Panc1 (cell line): ENCODE results near the gene MSH3.

Experiments
- CTCF ChIP-seq: fragments of 450-650 bp; IDR thresholded peaks from 2 replicates; pipeline ENCODE4 v1.5.1; 2017; ENCODE audit warnings: mild to moderate bottlenecking
- POLR2AphosphoS5 ChIP-seq: IDR thresholded peaks from 2 replicates; pipeline ENCODE4 v1.6.1; 2012; ENCODE audit warnings: mild to moderate bottlenecking, low read depth, low read length, moderate library complexity
- SIN3A ChIP-seq: IDR thresholded peaks from 2 replicates; pipeline ENCODE4 v1.6.1; 2012; ENCODE audit warnings: low read depth, mild to moderate bottlenecking, low read length, moderate library complexity, borderline replicate concordance; ENCODE audit not compliant: insufficient read depth
- TCF7L2 ChIP-seq: IDR thresholded peaks from 2 replicates; pipeline ENCODE4 v1.6.1; 2011; ENCODE audit warnings: mild to moderate bottlenecking, low read depth, low read length, inconsistent platforms
- TF ChIP-seq, protein P1 (sequence below), 2 experiments: IDR thresholded peaks; 2 replicates each; pipeline ENCODE4 v1.6.1; 2011 to 2012; ENCODE audit warnings: low read depth in 2 of 2, control low read depth in 1 of 2, low read length in 1 of 2, mild to moderate bottlenecking in 1 of 2, moderate library complexity in 1 of 2; ENCODE audit not compliant: insufficient read depth in 1 of 2

- TF ChIP-seq CTCF: no peak
- TF ChIP-seq, protein P1, sequence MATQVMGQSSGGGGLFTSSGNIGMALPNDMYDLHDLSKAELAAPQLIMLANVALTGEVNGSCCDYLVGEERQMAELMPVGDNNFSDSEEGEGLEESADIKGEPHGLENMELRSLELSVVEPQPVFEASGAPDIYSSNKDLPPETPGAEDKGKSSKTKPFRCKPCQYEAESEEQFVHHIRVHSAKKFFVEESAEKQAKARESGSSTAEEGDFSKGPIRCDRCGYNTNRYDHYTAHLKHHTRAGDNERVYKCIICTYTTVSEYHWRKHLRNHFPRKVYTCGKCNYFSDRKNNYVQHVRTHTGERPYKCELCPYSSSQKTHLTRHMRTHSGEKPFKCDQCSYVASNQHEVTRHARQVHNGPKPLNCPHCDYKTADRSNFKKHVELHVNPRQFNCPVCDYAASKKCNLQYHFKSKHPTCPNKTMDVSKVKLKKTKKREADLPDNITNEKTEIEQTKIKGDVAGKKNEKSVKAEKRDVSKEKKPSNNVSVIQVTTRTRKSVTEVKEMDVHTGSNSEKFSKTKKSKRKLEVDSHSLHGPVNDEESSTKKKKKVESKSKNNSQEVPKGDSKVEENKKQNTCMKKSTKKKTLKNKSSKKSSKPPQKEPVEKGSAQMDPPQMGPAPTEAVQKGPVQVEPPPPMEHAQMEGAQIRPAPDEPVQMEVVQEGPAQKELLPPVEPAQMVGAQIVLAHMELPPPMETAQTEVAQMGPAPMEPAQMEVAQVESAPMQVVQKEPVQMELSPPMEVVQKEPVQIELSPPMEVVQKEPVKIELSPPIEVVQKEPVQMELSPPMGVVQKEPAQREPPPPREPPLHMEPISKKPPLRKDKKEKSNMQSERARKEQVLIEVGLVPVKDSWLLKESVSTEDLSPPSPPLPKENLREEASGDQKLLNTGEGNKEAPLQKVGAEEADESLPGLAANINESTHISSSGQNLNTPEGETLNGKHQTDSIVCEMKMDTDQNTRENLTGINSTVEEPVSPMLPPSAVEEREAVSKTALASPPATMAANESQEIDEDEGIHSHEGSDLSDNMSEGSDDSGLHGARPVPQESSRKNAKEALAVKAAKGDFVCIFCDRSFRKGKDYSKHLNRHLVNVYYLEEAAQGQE (IDR thresholded peaks at IDR 0.05; ENCODE audit: insufficient read depth in 1 of 2, low read depth in 2 of 2, low read length in 1 of 2): no peak
- no peak for TF ChIP-seq POLR2AphosphoS5
- no peak for TF ChIP-seq SIN3A
- no peak for TF ChIP-seq TCF7L2
Observed at GRCh38 chr5:80763873-80764647, 109.6 kb downstream of the MSH3 start.
